Lung (tissue), 12 donors: Measurements from ENCODE around the gene COG5. TPM values are rescaled to one million over a fixed set of nuclear protein-coding genes. Genes with fewer than 3 reads are reported as not detected.

ENCODE experiments used
- ATAC-seq: fragments of 200-7000 bp; cut with Tn5 transposase; one replicate; pipeline ENCODE4 v1.9.1; 2020; ENCODE audit warnings: moderate number of reproducible peaks; ENCODE audit not compliant: insufficient read depth, low FRiP score
- DNase-seq, 3 donors: peaks; one replicate each; pipeline ENCODE4 v3.0.0-alpha.2; 2013 to 2017
- H3K27ac ChIP-seq, 2 donors: one replicate each; pipeline ENCODE4 v1.5.1; 2013; ENCODE audit warnings: mild to moderate bottlenecking in 2 of 2, moderate library complexity in 2 of 2, control low read depth in 1 of 2, inconsistent platforms in 1 of 2, low read depth in 1 of 2, low read length in 1 of 2
- H3K27me3 ChIP-seq, 3 donors: one replicate each; pipeline ENCODE4 v1.5.1; 2013; ENCODE audit warnings: low read length in 2 of 3; ENCODE audit not compliant: control insufficient read depth in 3 of 3, insufficient read depth in 3 of 3
- H3K36me3 ChIP-seq, 4 donors: one replicate each; pipeline ENCODE4 v1.5.1; 2013; ENCODE audit warnings: low read length in 4 of 4, mild to moderate bottlenecking in 1 of 4, moderate library complexity in 1 of 4; ENCODE audit not compliant: control insufficient read depth in 4 of 4, insufficient read depth in 4 of 4
- H3K4me1 ChIP-seq, 5 donors: one replicate each; pipeline ENCODE4 v1.5.1; 2013; ENCODE audit warnings: low read length in 5 of 5, mild to moderate bottlenecking in 2 of 5, moderate library complexity in 1 of 5; ENCODE audit not compliant: control insufficient read depth in 5 of 5, insufficient read depth in 5 of 5
- H3K4me3 ChIP-seq: one replicate; pipeline ENCODE4 v1.5.1; 2013; ENCODE audit warnings: mild to moderate bottlenecking, control low read depth, moderate library complexity
- H3K9ac ChIP-seq, 2 donors: one replicate each; pipeline ENCODE4 v1.5.1; 2013; ENCODE audit warnings: low read length in 2 of 2, control low read depth in 1 of 2; ENCODE audit not compliant: insufficient read depth in 1 of 2
- H3K9me3 ChIP-seq, 4 donors: one replicate each; pipeline ENCODE4 v1.5.1; 2013; ENCODE audit warnings: low read length in 3 of 4, mild to moderate bottlenecking in 1 of 4, moderate library complexity in 1 of 4; ENCODE audit not compliant: control insufficient read depth in 4 of 4, insufficient read depth in 3 of 4
- WGBS, 2 donors: extraction: QIAGEN DNeasy Blood & Tissue Kit; methylation state at CpG; one replicate each; pipeline ENCODE4 v1.1.7; 2013; 5-methylcytosine and 5-hydroxymethylcytosine counted together
- polyA plus RNA-seq, 2 donors: library from polyadenylated mRNA; stranded (reverse); fragments of 200-250 nt; gene quantifications; one replicate each; pipeline ENCODE4 v1.2.1, GENCODE V29; 2013
- total RNA-seq, 2 donors: library from RNA; depleted of rRNA in 1 of 2; stranded (reverse); fragments of >200 nt in 1 of 2; gene quantifications; one replicate each; pipeline ENCODE4 v1.2.1, GENCODE V29; 2014 to 2021
- TF ChIP-seq, protein P1 (sequence below): IDR thresholded peaks from 2 replicates; pipeline ENCODE4 v1.5.1; 2012; ENCODE audit warnings: mild to moderate bottlenecking; ENCODE audit errors: control extremely low read depth, extremely low read depth
- donor health status: control.
- donor health status: control.
- donor health status: Bipolar disorder and iron deficiency.
- donor health status: healthy.
- donor health status: DM: yes; HTN: yes; CAD: no.

Gene COG5
- total and polyA plus RNA-seq, 4 donors, result 5.6 to 101 (median 27.2) TPM

DNA sequence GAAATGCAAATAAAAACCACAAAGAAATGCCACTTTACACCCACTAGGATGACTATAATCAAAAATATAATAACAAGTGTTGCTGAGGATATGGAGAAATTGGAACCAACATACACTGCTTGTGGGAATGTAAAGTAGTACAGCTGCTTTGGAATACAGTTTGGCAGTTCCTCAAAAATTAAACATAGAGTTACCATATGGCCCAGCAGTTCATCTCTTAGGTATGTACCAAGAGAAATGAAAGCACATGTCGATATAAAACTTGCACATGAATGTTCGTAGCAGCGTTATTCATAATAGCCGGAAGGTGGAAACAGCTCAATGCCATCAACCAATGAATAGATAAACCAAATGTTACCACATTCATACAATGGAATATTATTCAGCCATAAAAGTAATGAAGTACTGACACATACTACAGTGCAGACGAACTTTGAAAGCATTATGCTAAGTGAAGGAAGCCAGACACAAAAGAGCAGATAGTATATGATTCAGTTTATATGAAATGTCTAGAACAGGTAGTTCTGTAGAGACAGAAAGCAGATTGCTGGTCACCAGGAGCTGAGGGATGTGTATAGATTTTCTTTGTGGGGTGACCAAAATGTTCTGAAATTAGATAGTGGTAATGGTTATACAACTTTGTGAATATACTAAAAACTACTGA lies 28.8 kb upstream of the COG5 start:
- TF ChIP-seq, protein P1, sequence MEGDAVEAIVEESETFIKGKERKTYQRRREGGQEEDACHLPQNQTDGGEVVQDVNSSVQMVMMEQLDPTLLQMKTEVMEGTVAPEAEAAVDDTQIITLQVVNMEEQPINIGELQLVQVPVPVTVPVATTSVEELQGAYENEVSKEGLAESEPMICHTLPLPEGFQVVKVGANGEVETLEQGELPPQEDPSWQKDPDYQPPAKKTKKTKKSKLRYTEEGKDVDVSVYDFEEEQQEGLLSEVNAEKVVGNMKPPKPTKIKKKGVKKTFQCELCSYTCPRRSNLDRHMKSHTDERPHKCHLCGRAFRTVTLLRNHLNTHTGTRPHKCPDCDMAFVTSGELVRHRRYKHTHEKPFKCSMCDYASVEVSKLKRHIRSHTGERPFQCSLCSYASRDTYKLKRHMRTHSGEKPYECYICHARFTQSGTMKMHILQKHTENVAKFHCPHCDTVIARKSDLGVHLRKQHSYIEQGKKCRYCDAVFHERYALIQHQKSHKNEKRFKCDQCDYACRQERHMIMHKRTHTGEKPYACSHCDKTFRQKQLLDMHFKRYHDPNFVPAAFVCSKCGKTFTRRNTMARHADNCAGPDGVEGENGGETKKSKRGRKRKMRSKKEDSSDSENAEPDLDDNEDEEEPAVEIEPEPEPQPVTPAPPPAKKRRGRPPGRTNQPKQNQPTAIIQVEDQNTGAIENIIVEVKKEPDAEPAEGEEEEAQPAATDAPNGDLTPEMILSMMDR, result no peak
- H3K4me1 ChIP-seq, result peaks cover 0 to 24% (median 0%) of the 10 kb centered on the region in 5 donors
- H3K4me3 ChIP-seq, result no peak overlapping the region
- no peak overlapping the region for H3K9ac ChIP-seq
- peak overlapping the region in 1 of 2 donors; percentile 9 for H3K27ac ChIP-seq
- DNase-seq, result no peak
- ATAC-seq, result no peak
- H3K27me3 ChIP-seq, result no peaks in the 10 kb centered on the region
- no peaks in the 10 kb centered on the region for H3K9me3 ChIP-seq
- peaks cover 4 to 10% (median 9%) of the 10 kb centered on the region in 4 donors for H3K36me3 ChIP-seq
- WGBS, 2 donors, result 96% methylated on average over 5 of the region's 5 CpGs

DNA sequence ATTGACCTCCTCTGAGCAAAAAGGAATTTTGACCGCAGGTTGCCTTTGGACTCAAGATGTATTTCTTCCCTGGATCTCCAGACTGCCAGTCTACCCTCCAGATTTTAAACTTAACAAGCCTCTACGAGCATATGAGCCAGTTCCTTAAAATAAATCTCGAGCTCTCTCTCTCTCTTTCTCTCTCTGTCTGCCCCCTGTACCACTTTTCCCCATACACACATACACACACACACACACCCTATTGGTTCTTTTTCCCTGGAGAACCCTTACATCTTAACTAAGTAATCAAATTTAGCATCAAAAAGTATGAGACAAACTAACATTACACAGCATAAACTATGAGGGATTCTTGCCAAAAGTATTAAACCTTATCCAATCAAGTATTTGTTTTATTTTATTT lies 27.7 kb upstream of the COG5 start:
- Histone ChIP-seq H3K9ac (no peak overlapping the region), H3K4me3 (no peak overlapping the region), H3K9me3 (no peaks in the 10 kb centered on the region), H3K27ac (no peak overlapping the region), H3K36me3 (peaks cover 4 to 10% (median 9%) of the 10 kb centered on the region in 4 donors), H3K4me1 (peaks cover 0 to 21% (median 0%) of the 10 kb centered on the region in 5 donors), H3K27me3 (no peaks in the 10 kb centered on the region)
- TF ChIP-seq, protein P1, result no peak
- 85 to 87% methylated on average over 3 of the region's 3 CpGs for WGBS, 2 donors
- DNase-seq, result no peak
- no peak for ATAC-seq

DNA sequence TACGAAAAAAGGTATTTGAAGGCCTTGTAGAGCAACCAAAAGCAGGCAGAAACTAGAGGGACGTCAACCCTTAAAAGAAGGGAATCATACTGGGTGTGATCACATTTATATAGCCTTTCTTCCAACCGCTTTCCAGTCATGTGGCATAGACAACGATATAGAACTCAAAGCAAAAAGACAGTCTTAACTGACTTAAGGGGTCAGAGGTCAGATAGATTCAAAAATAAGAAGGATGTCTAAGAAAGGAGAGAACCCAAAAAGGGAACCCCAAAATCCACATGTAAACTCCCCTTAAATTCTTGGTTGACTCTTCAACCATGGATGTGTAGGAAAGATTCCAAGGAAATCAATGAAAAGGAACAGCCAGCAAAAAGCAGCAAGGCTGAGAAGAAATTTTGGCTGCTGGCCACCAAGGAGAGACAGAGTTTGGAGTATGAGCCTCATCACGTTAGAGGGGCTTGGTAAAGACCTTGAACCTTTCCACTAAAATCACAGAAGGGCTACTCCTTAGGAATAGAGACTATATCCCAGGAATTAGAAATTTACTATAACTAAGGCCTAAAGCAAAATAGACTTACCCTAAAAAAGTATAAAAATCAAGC lies 24.9 kb upstream of the COG5 start:
- TF ChIP-seq, protein P1, result no peak
- WGBS, 2 donors, result 94 to 96% methylated on average over 5 of the region's 5 CpGs

More for the DNA sequence above, 24.9 kb upstream of the COG5 start:
- Histone ChIP-seq H3K27ac (no peak overlapping the region), H3K4me1 (peaks cover 0 to 25% (median 0%) of the 10 kb centered on the region in 5 donors), H3K27me3 (no peaks in the 10 kb centered on the region), H3K9ac (no peak overlapping the region), H3K9me3 (no peaks in the 10 kb centered on the region), H3K4me3 (no peak overlapping the region), H3K36me3 (peaks cover 2 to 20% (median 7%) of the 10 kb centered on the region in 4 donors)
- DNase-seq (no peak), ATAC-seq (no peak)
